ENCODE data around the gene ZBTB11.

DNA sequence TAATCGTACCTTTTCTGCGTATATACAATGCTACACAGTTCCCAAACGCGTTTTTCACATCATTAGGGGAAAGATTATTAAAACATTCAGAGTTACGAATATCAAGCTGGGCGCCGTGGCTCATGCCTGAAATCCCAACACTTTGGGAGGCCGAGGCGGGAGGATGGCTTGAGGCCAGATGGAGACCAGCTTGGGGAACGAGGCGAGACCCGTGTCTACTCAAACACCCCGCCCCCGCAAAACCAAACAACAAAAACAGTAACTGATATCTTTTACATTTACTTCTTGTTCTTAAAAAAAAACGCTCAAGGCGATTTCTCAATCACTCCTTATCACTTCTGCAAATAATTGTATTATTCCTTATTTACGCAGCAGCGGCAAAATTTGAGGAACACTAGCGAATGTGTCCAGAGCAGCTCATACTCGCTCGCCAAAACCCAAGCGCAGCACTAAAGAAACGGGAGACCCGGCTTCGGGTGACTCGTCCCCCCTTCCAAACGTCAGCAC lies 1.2 kb downstream of the ZBTB11 start:
- no peak for TF ChIP-seq POLR2A (IDR thresholded peaks at IDR 0.05)
- TF ChIP-seq, protein P1, sequence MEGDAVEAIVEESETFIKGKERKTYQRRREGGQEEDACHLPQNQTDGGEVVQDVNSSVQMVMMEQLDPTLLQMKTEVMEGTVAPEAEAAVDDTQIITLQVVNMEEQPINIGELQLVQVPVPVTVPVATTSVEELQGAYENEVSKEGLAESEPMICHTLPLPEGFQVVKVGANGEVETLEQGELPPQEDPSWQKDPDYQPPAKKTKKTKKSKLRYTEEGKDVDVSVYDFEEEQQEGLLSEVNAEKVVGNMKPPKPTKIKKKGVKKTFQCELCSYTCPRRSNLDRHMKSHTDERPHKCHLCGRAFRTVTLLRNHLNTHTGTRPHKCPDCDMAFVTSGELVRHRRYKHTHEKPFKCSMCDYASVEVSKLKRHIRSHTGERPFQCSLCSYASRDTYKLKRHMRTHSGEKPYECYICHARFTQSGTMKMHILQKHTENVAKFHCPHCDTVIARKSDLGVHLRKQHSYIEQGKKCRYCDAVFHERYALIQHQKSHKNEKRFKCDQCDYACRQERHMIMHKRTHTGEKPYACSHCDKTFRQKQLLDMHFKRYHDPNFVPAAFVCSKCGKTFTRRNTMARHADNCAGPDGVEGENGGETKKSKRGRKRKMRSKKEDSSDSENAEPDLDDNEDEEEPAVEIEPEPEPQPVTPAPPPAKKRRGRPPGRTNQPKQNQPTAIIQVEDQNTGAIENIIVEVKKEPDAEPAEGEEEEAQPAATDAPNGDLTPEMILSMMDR (IDR thresholded peaks at IDR 0.05), result no peak
